ENCODE data around the gene GART.

Gene GART

DNA sequence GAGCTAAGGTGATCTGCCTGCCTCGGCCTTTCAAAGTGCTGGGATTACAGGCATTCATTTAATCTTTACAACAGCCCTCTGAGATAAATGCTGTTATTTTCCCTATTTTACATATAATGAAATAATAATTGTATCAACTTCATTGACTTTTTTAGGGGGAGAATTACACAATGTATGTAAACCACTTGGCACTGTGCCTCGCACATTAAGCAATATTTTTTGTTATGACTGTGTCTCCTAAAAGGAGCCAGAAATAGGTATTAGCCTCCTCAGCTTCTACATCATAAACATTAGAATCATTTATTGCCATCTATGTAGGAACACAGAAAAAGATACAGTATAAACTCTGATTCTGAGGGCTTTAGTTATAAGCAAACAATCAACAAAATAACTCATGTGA, 49.3 kb downstream of the GART start:
- H3K4me3 ChIP-seq (ENCODE audit: low read depth, low read length): no peak overlapping the region
- DNase-seq (ENCODE audit: low read depth): peak; percentile 81
- TF ChIP-seq, protein P1, sequence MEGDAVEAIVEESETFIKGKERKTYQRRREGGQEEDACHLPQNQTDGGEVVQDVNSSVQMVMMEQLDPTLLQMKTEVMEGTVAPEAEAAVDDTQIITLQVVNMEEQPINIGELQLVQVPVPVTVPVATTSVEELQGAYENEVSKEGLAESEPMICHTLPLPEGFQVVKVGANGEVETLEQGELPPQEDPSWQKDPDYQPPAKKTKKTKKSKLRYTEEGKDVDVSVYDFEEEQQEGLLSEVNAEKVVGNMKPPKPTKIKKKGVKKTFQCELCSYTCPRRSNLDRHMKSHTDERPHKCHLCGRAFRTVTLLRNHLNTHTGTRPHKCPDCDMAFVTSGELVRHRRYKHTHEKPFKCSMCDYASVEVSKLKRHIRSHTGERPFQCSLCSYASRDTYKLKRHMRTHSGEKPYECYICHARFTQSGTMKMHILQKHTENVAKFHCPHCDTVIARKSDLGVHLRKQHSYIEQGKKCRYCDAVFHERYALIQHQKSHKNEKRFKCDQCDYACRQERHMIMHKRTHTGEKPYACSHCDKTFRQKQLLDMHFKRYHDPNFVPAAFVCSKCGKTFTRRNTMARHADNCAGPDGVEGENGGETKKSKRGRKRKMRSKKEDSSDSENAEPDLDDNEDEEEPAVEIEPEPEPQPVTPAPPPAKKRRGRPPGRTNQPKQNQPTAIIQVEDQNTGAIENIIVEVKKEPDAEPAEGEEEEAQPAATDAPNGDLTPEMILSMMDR (conservative IDR thresholded peaks at IDR 0.05; ENCODE audit: low read depth, low read length): no peak

DNA sequence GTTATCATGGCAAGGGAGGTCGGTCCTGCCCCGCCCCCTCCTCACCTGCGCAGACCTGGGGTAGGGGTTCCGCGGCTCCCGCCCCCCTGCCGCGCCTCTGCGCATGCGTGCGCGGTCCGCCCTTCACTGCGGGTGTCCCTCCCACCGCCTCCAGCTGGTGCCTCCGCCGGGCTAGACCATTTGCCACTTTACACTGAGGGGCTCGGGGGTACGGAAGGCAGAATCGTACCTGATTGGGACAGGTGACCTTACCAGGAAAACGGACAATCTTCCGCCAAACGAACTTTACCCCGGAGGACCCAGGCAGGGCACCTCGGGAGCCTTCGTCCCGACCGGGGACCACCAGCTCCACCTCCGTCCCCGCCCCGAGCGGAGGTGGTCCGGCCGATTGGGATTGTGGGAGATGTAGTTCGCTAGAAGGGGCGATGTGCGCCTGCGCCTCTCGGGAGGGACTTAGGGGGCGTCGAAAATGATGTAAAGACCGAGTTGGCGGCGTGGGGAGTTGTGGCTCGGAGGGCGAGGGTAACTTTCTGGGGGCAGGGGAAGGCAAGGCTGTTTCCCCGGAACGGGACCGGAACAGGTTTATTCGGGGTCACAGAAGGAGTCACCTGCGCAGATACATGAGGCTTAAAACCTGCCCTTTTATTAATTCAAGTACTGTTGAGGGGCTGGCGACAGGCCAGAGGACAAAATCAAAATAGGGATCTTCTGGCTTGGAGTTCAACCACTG, 50.4 kb downstream of the GART start, which contains the start of gene DNAJC28:
Gene DNAJC28 (minus strand): TSS at position 344 of the 730 bp plus-strand sequence. CDS start 2,323 bp downstream, outside the sequence.
- TF ChIP-seq, protein P1 (conservative IDR thresholded peaks at IDR 0.05; ENCODE audit: low read depth, low read length): no peak
- H3K4me3 ChIP-seq (ENCODE audit: low read depth, low read length): peak within 1 kb of the TSS; percentile 94
- peak; percentile 95 for DNase-seq (ENCODE audit: low read depth)

DNA sequence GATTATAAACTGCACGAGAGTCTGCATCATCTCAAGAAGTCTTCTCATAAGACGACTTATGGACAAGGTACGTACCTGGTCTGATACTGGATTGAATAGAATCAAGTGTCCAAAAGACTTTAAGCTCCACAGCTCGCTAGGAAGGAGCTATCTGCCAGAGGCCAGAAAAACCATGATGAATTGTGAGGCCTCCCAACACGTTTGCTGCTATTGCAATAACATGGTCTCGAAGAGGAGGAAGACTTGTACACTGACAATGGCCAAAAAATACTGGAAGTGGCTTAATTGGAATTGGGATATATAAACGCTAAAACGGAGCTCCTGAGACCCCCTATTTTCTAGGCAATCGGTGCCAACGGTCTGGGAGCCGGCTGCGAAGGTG, 50.9 kb downstream of the GART start:
- DNase-seq (ENCODE audit: low read depth): peak; percentile 19
- peak overlapping the region; percentile 94 for H3K4me3 ChIP-seq (ENCODE audit: low read depth, low read length)
- TF ChIP-seq, protein P1 (conservative IDR thresholded peaks at IDR 0.05; ENCODE audit: low read depth, low read length): no peak

DNA sequence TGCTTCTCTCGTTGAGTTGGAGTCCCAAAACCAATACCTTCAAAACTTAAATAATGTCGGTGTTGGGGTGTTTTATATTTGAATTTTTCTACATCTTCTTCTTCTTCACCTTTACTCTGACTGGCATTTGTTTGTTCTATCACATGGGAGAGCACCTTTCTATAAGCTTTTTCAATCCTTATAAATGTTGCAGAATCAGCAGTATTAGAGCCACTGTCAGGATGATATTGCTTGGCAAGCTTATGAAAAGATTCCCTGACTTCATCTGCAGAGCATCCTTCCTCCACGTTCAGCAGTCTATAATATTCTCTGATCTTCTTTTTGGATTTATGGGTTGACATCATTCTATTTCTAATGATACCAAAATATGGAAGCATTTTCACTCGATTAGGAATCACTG, 53.0 kb downstream of the GART start:
- H3K4me3 ChIP-seq (ENCODE audit: low read depth, low read length): no peak overlapping the region
- TF ChIP-seq, protein P1 (conservative IDR thresholded peaks at IDR 0.05; ENCODE audit: low read depth, low read length): no peak

DNA sequence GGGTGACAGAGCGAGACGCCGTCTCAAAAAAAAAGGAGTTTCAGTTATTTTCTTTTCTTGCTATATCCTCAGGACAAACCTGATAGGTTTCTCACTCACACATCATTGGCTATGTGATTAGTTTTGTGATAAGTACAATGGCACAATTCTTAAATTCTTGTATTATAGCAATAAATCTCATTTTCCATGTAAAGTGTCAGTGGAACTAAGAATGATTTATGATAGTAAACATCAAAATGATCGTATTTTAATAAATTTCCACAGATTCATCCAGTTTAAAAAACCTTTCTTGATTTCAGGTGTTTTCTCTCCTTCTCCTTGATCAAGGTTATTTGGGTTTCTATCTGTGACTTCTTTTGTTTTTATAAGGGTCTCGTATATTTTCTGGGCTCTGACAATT, 53.9 kb downstream of the GART start:
- H3K4me3 ChIP-seq (ENCODE audit: low read depth, low read length): no peak overlapping the region
- TF ChIP-seq, protein P1 (conservative IDR thresholded peaks at IDR 0.05; ENCODE audit: low read depth, low read length): no peak
- DNase-seq (ENCODE audit: low read depth): no peak

More for the DNA sequence above, 53.0 kb downstream of the GART start:
- no peak for DNase-seq (ENCODE audit: low read depth)

DNA sequence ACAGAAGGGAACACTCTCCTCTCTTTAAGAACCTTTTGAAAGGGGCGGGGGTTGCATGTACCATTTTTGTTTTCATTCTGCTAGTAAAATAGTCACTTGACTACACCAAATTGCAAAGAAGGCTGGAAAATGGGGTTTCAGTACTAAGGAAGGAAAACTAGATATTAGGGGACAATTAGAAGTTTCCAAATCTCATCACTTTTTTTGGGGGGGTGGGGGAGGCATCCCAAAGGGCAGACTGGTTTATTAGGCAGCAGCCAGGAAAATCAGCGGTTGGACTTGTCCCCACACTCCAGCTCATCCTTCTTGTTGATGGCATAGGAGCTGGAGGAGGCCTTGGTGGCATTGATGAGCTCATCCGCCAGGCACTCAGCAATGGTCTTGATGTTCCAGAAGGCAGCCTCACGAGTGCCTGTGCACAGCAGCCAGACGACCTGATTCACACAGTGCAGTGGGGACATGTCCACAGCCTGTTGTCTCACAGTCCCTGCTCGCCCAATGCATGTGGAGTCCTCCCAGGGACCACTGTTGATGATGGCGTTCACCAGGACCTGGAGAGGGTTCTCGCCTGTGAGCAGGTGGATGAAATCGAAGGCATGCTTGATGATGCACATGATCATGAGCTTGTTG, 60.5 kb downstream of the GART start:
- DNase-seq (ENCODE audit: low read depth): no peak
- no peak overlapping the region for H3K4me3 ChIP-seq (ENCODE audit: low read depth, low read length)
- TF ChIP-seq, protein P1 (conservative IDR thresholded peaks at IDR 0.05; ENCODE audit: low read depth, low read length): no peak

Data from choroid plexus epithelial cell (primary cell).